HepG2 (cell line): Measurements from ENCODE around the gene PLBD2. TPM values are rescaled to one million over a fixed set of nuclear protein-coding genes. Genes with fewer than 3 reads are reported as not detected.

Source experiments
- ADNP ChIP-seq: sonication (generic); formaldehyde crosslinking; IDR thresholded peaks from 2 replicates; pipeline ENCODE4 v1.4.0; 2020; ENCODE audit warnings: missing genetic modification reagents
- AKAP8 ChIP-seq: sonication (generic); formaldehyde crosslinking; IDR thresholded peaks from 2 replicates; pipeline ENCODE4 v1.5.1; 2020; ENCODE audit warnings: mild to moderate bottlenecking, missing genetic modification reagents
- DR1 ChIP-seq: sonication (generic); formaldehyde crosslinking; IDR thresholded peaks from 2 replicates; pipeline ENCODE4 v1.8.0; 2021; ENCODE audit warnings: mild to moderate bottlenecking, missing genetic modification reagents, inconsistent platforms
- ETS1 ChIP-seq: sonication (generic); formaldehyde crosslinking; IDR thresholded peaks from 2 replicates; pipeline ENCODE4 v1.4.0; 2020; ENCODE audit warnings: missing genetic modification reagents
- FOXP4 ChIP-seq: sonication (generic); formaldehyde crosslinking; IDR thresholded peaks from 2 replicates; pipeline ENCODE4 v1.4.0; 2020; ENCODE audit warnings: missing genetic modification reagents
- GATAD1 ChIP-seq: IDR thresholded peaks from 2 replicates; pipeline ENCODE4 v1.6.1; 2016; ENCODE audit warnings: missing genetic modification reagents, missing compliant biosample characterization
- HCFC1 ChIP-seq: fragments of 150-350 bp; IDR thresholded peaks from 2 replicates; pipeline ENCODE4 v1.6.1; 2014; ENCODE audit warnings: low read depth, low read length
- HNRNPH1 ChIP-seq: fragments of 200-400 bp; formaldehyde crosslinking; optimal IDR thresholded peaks from 2 replicates; pipeline ENCODE3; 2017; ENCODE audit warnings: mild to moderate bottlenecking, low read depth, low read length
- MYC ChIP-seq: sonication (generic); formaldehyde crosslinking; IDR thresholded peaks from 2 replicates; pipeline ENCODE4 v1.9.0; 2021; ENCODE audit warnings: missing genetic modification reagents, borderline replicate concordance
- PAXIP1 ChIP-seq: sonication (generic); formaldehyde crosslinking; conservative IDR thresholded peaks from 2 replicates; pipeline ENCODE4 v1.4.0; 2020; ENCODE audit warnings: mild to moderate bottlenecking, missing genetic modification reagents, moderate library complexity
- RELA ChIP-seq: sonication (generic); formaldehyde crosslinking; IDR thresholded peaks from 2 replicates; pipeline ENCODE4 v1.4.0; 2020; ENCODE audit warnings: missing genetic modification reagents
- SOX6 ChIP-seq, 2 experiments: fragments of 450-650 bp in 1 of 2; sonication (generic) in 1 of 2; formaldehyde crosslinking in 1 of 2; IDR thresholded peaks; 2 replicates each; pipeline versions ENCODE4 v1.4.0 to v1.6.1; 2017 to 2020; ENCODE audit warnings: antibody characterized with exemption in 1 of 2, mild to moderate bottlenecking in 1 of 2, missing genetic modification reagents in 1 of 2
- THAP9 ChIP-seq: sonication (generic); formaldehyde crosslinking; IDR thresholded peaks from 2 replicates; pipeline ENCODE4; 2020; ENCODE audit warnings: missing genetic modification reagents, mild to moderate bottlenecking, borderline replicate concordance
- U2AF2 ChIP-seq: fragments of 200-400 bp; formaldehyde crosslinking; IDR thresholded peaks from 2 replicates; pipeline ENCODE4 v1.6.1; 2017; ENCODE audit warnings: low read depth, mild to moderate bottlenecking, low read length
- ZBTB7A ChIP-seq: sonication (generic); formaldehyde crosslinking; IDR thresholded peaks from 2 replicates; pipeline ENCODE4 v1.8.0; 2022; ENCODE audit warnings: mild to moderate bottlenecking, missing genetic modification reagents
- ZFP36 ChIP-seq: fragments of 150-350 bp; IDR thresholded peaks from 2 replicates; pipeline ENCODE4 v1.6.1; 2018; ENCODE audit warnings: borderline replicate concordance, low read length, low read depth; ENCODE audit not compliant: partially characterized antibody
- ZNF274 ChIP-seq: sonication (generic); formaldehyde crosslinking; IDR thresholded peaks from 2 replicates; pipeline ENCODE4 v1.5.1; 2020; ENCODE audit warnings: mild to moderate bottlenecking, missing genetic modification reagents
- ZNF780A ChIP-seq: sonication (generic); formaldehyde crosslinking; IDR thresholded peaks from 2 replicates; pipeline ENCODE4 v1.8.0; 2022; ENCODE audit warnings: mild to moderate bottlenecking, missing genetic modification reagents, moderate library complexity
- polyA plus RNA-seq, 8 experiments: library from polyadenylated mRNA; depleted of rRNA in 3 of 8; stranded (reverse) in 7 of 8; unstranded in 1 of 8; fragments of >200 nt; fragmentation: Illumina TruSeq in 4 of 8; extraction: Trizol in 4 of 8; gene quantifications; 2 replicates each; pipeline versions ENCODE4 v1.2.1 to v1.2.3, GENCODE V29; 2011 to 2016; ENCODE audit warnings: low read depth in 4 of 8, missing spikeins in 1 of 8, mixed read lengths in 1 of 8; ENCODE audit not compliant: insufficient read depth in 1 of 8
- total RNA-seq, 5 experiments: library from RNA; depleted of rRNA; stranded (reverse); fragments of >200 nt; fragmentation: Illumina TruSeq; extraction: Trizol; gene quantifications; 2 replicates each; pipeline ENCODE4 v1.2.3, GENCODE V29; 2016; ENCODE audit warnings: low read depth in 1 of 5

PLBD2 gene
- total and polyA plus RNA-seq, 2 of the 13 experiments (the other 11 are each of a cell fraction or from before 2014, with no cell fraction given) = 6.7 to 8.5 TPM

- peak; percentile 63 for TF ChIP-seq PAXIP1
- no peak for TF ChIP-seq HCFC1
- TF ChIP-seq ZNF274 = 0 out of 2 replicates have a peak, but pooled peaks have one; percentile 38
- TF ChIP-seq ZBTB7A (CRISPR knock-in tag) = no peak
- peak; percentile 80 for TF ChIP-seq FOXP4
- no peak; the same call in 1 of the 2 replicates for TF ChIP-seq GATAD1 (CRISPR knock-in tag)
- TF ChIP-seq U2AF2 = no peak
- TF ChIP-seq ADNP (CRISPR knock-in tag) = peak; percentile 80; the same call in 1 of the 2 replicates
- peak; percentile 67 for TF ChIP-seq ZFP36
- TF ChIP-seq ETS1 (CRISPR knock-in tag) = no peak
- no peak for TF ChIP-seq THAP9 (CRISPR knock-in tag)
- TF ChIP-seq DR1 (CRISPR knock-in tag) = no peak
- no peak for TF ChIP-seq AKAP8 (CRISPR knock-in tag)
- no peak for TF ChIP-seq HNRNPH1
- no peak for TF ChIP-seq RELA (CRISPR knock-in tag)
- no peak for TF ChIP-seq SOX6 (IDR thresholded peaks at IDR 0.05)
- peak; percentile 77 for TF ChIP-seq SOX6 (CRISPR knock-in tag; IDR thresholded peaks at IDR 0.05)
- peak; percentile 71; the same call in 1 of the 2 replicates for TF ChIP-seq MYC (CRISPR knock-in tag)
- no peak for TF ChIP-seq ZNF780A
Observed at GRCh38 chr12:113418213-113418879, 60.0 kb downstream of the PLBD2 start (continued).
